GM06990 (cell line): ENCODE measurements around the gene EPB41L4A.

ENCODE experiments used
- DNase-seq: peaks from one replicate; pipeline ENCODE4 v3.0.0-alpha.2; 2011; ENCODE audit not compliant: insufficient read length; ENCODE audit errors: extremely low read depth
- H3K27me3 ChIP-seq: replicated peaks from 2 replicates; pipeline ENCODE4 v1.6.0; 2011; ENCODE audit warnings: low read length; ENCODE audit not compliant: control insufficient read depth, insufficient read depth
- H3K36me3 ChIP-seq: 2 replicates; pipeline ENCODE4 v1.5.1; 2011; ENCODE audit warnings: low read length; ENCODE audit not compliant: control insufficient read depth, insufficient read depth
- H3K4me3 ChIP-seq: replicated peaks from 2 replicates; pipeline ENCODE4 v1.5.1; 2011; ENCODE audit warnings: low read depth, mild to moderate bottlenecking, control low read depth, low read length
- CTCF ChIP-seq: IDR thresholded peaks from 2 replicates; pipeline ENCODE4 v1.5.1; 2011; ENCODE audit warnings: low read length, control low read depth, mild to moderate bottlenecking, inconsistent platforms; ENCODE audit not compliant: insufficient read depth, poor library complexity, severe bottlenecking

EPB41L4A gene

DNA sequence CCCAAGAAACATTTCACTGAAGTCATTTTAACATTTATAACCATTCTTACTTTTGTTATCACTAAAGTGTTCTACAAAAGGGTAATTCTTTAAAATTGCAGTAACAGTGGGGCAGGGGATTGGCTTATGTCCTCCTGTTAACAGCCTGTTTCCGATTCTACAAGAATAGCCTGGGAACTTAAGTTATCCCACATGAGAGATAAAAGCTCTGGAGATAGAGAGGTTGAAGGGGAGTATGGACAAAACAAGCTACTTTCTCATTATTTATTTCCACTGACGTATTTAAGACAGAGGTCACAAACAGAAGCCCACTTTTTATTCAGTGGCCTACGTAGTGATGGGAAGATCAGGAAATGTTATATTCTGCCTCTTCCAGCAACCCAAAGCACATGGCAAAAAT, 98.7 kb downstream of the EPB41L4A start:
- DNase-seq: no peak
- TF ChIP-seq CTCF: no peak
- Histone ChIP-seq H3K36me3 (no peaks in the 10 kb centered on the region), H3K27me3 (no peaks in the 10 kb centered on the region), H3K4me3 (no peak overlapping the region)

GRCh38 chr5:112318346-112318745, 100.7 kb downstream of the EPB41L4A start:
- no peak for TF ChIP-seq CTCF
- no peak for DNase-seq
- H3K36me3 ChIP-seq: no peaks in the 10 kb centered on the region
- H3K27me3 ChIP-seq: no peaks in the 10 kb centered on the region
- no peak overlapping the region for H3K4me3 ChIP-seq

- Histone ChIP-seq H3K4me3 (no peak overlapping the region), H3K36me3 (no peaks in the 10 kb centered on the region), H3K27me3 (no peaks in the 10 kb centered on the region)
- DNase-seq: no peak
- TF ChIP-seq CTCF: no peak
These were observed 101.2 kb downstream of the EPB41L4A start for GRCh38 chr5:112317866-112318265.

DNA sequence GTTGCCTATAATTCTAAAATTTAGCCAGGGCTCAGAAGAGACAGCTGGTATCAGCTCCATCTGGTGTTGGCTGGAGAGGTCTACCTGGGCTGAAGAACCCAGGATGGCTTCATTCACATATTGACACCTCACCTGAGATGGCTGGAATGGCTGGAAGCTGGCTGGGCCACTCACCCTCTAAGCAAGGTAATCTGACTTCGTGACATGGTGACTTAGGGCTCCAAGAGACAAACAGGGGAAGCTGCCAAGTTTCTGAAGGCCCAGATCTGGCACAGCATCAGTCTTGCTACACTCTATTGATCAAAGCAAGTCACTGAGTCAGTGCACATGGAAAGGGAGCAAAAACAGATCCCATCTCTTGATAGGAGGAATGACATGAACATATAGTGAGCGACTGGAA, 102.3 kb downstream of the EPB41L4A start:
- H3K4me3 ChIP-seq: no peak overlapping the region
- no peaks in the 10 kb centered on the region for H3K36me3 ChIP-seq
- no peaks in the 10 kb centered on the region for H3K27me3 ChIP-seq
- no peak for TF ChIP-seq CTCF
- DNase-seq: no peak

GRCh38 chr5:112316006-112316405, 103.1 kb downstream of the EPB41L4A start:
- Histone ChIP-seq H3K27me3 (no peaks in the 10 kb centered on the region), H3K36me3 (no peaks in the 10 kb centered on the region), H3K4me3 (no peak overlapping the region)
- DNase-seq: no peak
- no peak for TF ChIP-seq CTCF
